ENCODE results near the gene ZBTB11.

DNA sequence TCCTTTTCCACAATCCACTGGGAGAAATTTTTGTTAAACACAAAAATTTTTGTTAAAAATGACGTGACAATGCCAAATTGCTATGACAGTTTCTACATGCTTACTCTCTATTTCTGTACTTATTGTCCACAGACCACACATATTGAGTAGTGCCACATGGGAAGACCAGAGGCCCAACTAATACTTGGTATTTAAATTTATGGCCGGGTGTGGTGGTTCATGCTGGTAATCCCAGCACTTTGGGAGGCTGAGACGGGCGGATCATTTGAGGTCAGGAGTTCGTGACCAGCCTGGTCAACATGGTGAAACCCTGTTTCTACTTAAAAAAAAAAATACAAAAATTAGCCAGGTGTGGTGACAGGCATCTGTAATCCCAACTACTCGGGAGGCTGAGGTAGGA lies 20.3 kb downstream of the ZBTB11 start:
- TF ChIP-seq EZH2 (IDR thresholded peaks at IDR 0.05; ENCODE audit: borderline replicate concordance, low read length), result no peak
- TF ChIP-seq, protein P1, sequence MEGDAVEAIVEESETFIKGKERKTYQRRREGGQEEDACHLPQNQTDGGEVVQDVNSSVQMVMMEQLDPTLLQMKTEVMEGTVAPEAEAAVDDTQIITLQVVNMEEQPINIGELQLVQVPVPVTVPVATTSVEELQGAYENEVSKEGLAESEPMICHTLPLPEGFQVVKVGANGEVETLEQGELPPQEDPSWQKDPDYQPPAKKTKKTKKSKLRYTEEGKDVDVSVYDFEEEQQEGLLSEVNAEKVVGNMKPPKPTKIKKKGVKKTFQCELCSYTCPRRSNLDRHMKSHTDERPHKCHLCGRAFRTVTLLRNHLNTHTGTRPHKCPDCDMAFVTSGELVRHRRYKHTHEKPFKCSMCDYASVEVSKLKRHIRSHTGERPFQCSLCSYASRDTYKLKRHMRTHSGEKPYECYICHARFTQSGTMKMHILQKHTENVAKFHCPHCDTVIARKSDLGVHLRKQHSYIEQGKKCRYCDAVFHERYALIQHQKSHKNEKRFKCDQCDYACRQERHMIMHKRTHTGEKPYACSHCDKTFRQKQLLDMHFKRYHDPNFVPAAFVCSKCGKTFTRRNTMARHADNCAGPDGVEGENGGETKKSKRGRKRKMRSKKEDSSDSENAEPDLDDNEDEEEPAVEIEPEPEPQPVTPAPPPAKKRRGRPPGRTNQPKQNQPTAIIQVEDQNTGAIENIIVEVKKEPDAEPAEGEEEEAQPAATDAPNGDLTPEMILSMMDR (conservative IDR thresholded peaks at IDR 0.05 in 1 of 2, IDR thresholded peaks at IDR 0.05 in 1 of 2; ENCODE audit: extremely low read depth in 1 of 2, insufficient read depth in 1 of 2, low read depth in 1 of 2, low read length in 2 of 2), result no peak

All from mammary epithelial cell (primary cell).